Glutamatergic neuron (in vitro differentiated cells): Measurements from ENCODE around the gene LMBR1. TPM values are rescaled to one million over a fixed set of nuclear protein-coding genes. Genes with fewer than 3 reads are reported as not detected.

Experiments
- DNase-seq: peaks from one replicate; pipeline ENCODE4 v3.0.0; 2022
- H3K27ac Mint-ChIP-seq: one replicate; pipeline ENCODE4 v1.8.0; 2020; ENCODE audit warnings: mild to moderate bottlenecking, mixed read lengths, inconsistent platforms; ENCODE audit not compliant: unreplicated experiment
- H3K27me3 Mint-ChIP-seq: one replicate; pipeline ENCODE4 v1.8.0; 2020; ENCODE audit warnings: mild to moderate bottlenecking, moderate library complexity, mixed read lengths, inconsistent platforms; ENCODE audit not compliant: unreplicated experiment
- H3K36me3 Mint-ChIP-seq: one replicate; pipeline ENCODE4 v1.8.0; 2020; ENCODE audit warnings: mild to moderate bottlenecking, mixed read lengths, inconsistent platforms; ENCODE audit not compliant: unreplicated experiment
- H3K4me1 Mint-ChIP-seq: one replicate; pipeline ENCODE4 v1.8.0; 2020; ENCODE audit warnings: mild to moderate bottlenecking, low read depth, mixed read lengths, inconsistent platforms; ENCODE audit not compliant: unreplicated experiment
- H3K4me3 Mint-ChIP-seq: one replicate; pipeline ENCODE4 v1.8.0; 2020; ENCODE audit warnings: mild to moderate bottlenecking, mixed read lengths, inconsistent platforms; ENCODE audit not compliant: unreplicated experiment
- H3K9me3 Mint-ChIP-seq: one replicate; pipeline ENCODE4 v1.8.0; 2020; ENCODE audit warnings: mild to moderate bottlenecking, moderate library complexity, mixed read lengths, inconsistent platforms; ENCODE audit not compliant: unreplicated experiment
- total RNA-seq: library from RNA; stranded (reverse); fragmentation: NEBNext Ultra II Directional; extraction: Animal tissue kit (Norgen Biotek cat#: 25700); gene quantifications from one replicate; pipeline ENCODE4 v1.2.1, GENCODE V29; 2021; ENCODE audit not compliant: unreplicated experiment
- TF ChIP-seq, protein P1 (sequence below): fragments of 200-600 bp; sonication (generic); IDR thresholded peaks from one replicate; pipeline ENCODE4 v1.5.0; 2021; ENCODE audit not compliant: partially characterized antibody, unreplicated experiment

The LMBR1 gene
- total RNA-seq, 1 donor from 2014 or later, result 41.0 TPM

DNA sequence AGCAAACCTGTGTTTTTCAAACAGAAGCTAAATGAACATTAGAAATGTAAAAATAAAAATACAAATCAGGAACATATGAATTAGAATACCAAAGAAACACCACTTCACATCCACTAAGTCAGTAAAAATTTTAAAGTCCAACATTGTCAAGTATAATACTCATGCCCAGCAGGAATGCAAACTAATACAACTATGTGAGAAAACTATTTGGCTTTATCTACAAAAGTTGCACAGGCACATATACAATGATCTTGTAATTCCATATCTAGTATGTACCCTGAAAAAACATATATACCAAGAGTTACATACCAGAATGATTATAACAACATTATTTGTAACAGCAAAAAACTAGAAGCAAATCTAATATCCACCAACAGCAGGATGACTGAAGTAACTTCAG is 161.3 kb downstream of the LMBR1 start:
- Mint-ChIP-seq H3K36me3 (peaks cover 26% of the 10 kb centered on the region), H3K9me3 (peaks cover 4% of the 10 kb centered on the region)

DNA sequence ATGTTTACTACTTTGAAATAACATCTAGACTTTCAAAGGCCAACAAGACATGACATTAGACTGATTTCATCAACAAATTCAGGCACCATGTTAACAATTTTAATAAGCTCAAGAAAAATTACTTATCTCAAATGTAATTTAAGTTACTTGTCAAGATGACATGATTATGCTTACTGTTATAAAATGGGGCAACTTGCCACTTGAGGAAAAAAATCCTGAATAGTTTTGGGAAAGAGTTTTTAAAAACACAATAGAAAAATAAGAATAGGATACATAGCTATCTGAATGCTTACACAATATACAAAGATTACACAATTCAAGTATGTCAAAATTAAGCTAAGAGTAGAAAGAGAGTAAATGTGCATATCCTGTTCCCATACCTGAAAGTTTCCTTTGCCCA is 167.0 kb downstream of the LMBR1 start:
- H3K9me3 Mint-ChIP-seq, result no peaks in the 10 kb centered on the region
- DNase-seq, result no peak
- TF ChIP-seq, protein P1, sequence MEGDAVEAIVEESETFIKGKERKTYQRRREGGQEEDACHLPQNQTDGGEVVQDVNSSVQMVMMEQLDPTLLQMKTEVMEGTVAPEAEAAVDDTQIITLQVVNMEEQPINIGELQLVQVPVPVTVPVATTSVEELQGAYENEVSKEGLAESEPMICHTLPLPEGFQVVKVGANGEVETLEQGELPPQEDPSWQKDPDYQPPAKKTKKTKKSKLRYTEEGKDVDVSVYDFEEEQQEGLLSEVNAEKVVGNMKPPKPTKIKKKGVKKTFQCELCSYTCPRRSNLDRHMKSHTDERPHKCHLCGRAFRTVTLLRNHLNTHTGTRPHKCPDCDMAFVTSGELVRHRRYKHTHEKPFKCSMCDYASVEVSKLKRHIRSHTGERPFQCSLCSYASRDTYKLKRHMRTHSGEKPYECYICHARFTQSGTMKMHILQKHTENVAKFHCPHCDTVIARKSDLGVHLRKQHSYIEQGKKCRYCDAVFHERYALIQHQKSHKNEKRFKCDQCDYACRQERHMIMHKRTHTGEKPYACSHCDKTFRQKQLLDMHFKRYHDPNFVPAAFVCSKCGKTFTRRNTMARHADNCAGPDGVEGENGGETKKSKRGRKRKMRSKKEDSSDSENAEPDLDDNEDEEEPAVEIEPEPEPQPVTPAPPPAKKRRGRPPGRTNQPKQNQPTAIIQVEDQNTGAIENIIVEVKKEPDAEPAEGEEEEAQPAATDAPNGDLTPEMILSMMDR, result no peak
- H3K4me1 Mint-ChIP-seq, result peaks cover 20% of the 10 kb centered on the region
- H3K27me3 Mint-ChIP-seq, result no peaks in the 10 kb centered on the region
- H3K27ac Mint-ChIP-seq, result no peak overlapping the region
- H3K4me3 Mint-ChIP-seq, result no peak overlapping the region
- H3K36me3 Mint-ChIP-seq, result peaks cover 1% of the 10 kb centered on the region

More for the DNA sequence above, 161.3 kb downstream of the LMBR1 start:
- H3K4me1 Mint-ChIP-seq, result peaks cover 15% of the 10 kb centered on the region
- DNase-seq, result no peak
- no peaks in the 10 kb centered on the region for H3K27me3 Mint-ChIP-seq
- TF ChIP-seq, protein P1, result no peak
- no peak overlapping the region for H3K4me3 Mint-ChIP-seq
- no peak overlapping the region for H3K27ac Mint-ChIP-seq

DNA sequence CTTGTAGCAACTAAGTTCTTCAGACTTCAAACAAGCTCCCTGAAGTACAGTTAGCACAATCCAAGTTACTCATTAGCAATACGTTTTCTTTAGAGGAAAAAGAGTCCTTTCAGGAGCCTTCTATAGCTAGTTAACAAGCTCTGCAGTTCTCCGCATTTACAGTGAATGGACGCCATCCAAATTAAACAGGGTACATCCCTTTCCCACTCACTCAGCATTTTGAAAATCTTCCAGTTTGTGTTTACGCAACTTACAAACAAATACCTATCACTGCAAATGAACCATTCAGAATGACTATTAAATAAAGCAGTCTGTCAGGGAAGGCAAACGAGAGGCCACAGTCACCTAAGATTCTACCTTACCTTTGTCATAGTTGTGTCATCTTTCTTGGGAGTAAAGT is 167.9 kb downstream of the LMBR1 start:
- Mint-ChIP-seq H3K4me1 (peaks cover 20% of the 10 kb centered on the region), H3K27ac (peak overlapping the region; percentile 49), H3K9me3 (no peaks in the 10 kb centered on the region), H3K4me3 (no peak overlapping the region), H3K36me3 (no peaks in the 10 kb centered on the region), H3K27me3 (no peaks in the 10 kb centered on the region)
- DNase-seq, result no peak
- TF ChIP-seq, protein P1, result no peak

DNA sequence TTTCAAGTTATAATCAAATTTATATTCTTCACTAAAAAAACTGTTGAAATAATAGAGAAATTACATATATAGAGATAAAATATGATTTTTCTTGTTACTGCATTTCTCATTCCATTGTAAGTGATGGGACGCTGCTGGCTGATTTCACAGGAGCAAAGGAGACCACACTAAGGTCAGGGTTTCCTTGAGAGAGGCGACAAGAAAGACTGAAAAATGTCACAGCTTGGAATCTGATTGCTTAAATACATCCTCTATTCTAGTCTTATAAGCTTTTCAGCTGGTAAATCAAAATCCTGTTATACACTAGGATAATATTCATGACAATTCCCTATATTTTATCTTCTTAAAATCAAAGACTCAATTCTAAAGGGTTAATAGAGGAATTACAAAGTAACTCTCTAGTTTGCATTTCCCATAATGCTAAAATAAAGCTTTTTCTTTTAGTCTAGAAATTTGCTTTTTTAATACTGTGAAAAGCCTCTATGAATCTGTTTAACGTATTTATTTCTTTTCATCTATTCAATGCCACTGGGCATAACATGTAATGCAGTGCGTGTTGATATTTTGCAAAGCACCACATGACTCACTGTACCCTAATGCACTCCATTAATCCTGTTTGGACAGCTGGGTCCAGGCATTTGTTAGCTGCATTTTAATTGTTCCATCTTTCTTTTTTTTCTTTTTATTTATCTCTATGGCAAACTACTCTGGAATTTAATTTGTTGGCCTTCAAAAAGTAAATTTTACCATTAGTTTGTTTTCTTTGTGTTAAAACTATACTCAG is 170.7 kb downstream of the LMBR1 start:
- peak overlapping the region; percentile 85 for H3K27ac Mint-ChIP-seq
- no peaks in the 10 kb centered on the region for H3K36me3 Mint-ChIP-seq
- no peak overlapping the region for H3K4me3 Mint-ChIP-seq
- peaks cover 20% of the 10 kb centered on the region for H3K4me1 Mint-ChIP-seq
- H3K27me3 Mint-ChIP-seq, result no peaks in the 10 kb centered on the region
- no peaks in the 10 kb centered on the region for H3K9me3 Mint-ChIP-seq
- TF ChIP-seq, protein P1, result no peak
- no peak for DNase-seq

DNA sequence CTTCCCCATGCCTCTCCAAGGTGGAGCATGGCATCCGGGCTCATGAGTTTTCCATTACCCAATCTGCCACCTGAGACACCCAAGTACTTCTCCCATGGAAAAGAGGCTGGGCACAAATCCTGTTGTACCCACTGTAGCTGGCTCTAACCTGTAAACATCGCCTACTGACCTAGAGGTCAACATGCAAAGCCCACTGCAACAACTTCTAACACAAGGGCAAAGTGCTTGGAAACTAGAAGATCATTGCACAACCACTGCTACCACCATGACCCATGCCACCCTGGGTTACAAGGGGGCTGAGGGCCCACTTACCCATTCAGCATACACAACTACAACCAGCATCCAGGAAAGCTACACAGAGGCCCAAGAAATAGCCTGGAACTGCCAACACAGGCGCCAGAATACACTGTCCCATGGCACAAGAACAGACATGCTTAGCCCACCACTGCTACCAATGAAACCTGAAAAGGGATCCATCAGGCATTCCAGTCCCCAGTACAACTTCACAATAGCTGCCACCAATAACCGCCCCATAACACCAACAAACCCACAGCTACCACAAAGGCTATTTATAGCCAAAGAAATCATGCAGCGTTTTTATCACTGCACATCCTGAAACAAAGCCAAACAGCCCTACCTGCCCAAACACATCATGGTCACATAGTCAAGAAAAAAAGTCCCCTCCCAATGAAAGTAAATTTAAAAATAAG is 189.1 kb downstream of the LMBR1 start:
- peaks cover 25% of the 10 kb centered on the region for H3K36me3 Mint-ChIP-seq
- DNase-seq, result no peak
- TF ChIP-seq, protein P1, result no peak
- H3K4me1 Mint-ChIP-seq, result no peaks in the 10 kb centered on the region
- no peak overlapping the region for H3K4me3 Mint-ChIP-seq
- peaks cover 9% of the 10 kb centered on the region for H3K9me3 Mint-ChIP-seq
- H3K27me3 Mint-ChIP-seq, result peaks cover 2% of the 10 kb centered on the region
- no peak overlapping the region for H3K27ac Mint-ChIP-seq
